Measurements from ENCODE around the gene TMED7. TPM values are rescaled to one million over a fixed set of nuclear protein-coding genes. Genes with fewer than 3 reads are reported as not detected.

The TMED7 gene
- total and polyA plus RNA-seq, 2 of the 13 experiments (the other 11 are each of a cell fraction or from before 2014, with no cell fraction given): 58.0 to 113 TPM

DNA sequence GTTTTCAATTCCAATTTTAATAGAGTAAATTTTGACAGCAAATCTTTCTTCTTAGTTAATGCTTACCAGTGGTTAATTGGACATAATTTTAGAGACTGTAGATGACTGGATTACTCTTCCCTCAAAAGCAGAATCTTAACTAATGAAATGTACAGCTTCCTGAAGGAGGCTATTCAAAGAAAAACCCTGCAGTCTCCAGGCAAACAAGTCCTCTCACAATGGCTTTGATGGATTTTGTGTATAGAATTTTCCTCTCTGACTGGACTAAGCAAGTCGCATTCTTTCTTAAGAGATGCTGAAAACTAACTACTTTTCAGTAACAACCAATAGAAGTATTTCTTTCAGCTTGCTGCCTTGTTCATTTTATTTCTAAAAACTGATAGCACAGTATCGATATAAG lies 35.7 kb upstream of the TMED7 start:
- no peak overlapping the region for H3K9ac ChIP-seq (ENCODE audit: insufficient read depth, low read depth, low read length)
- intact Hi-C loops (cut with micrococcal nuclease; ENCODE audit: unreplicated experiment): no loop called here
- no peaks in the 10 kb centered on the region for H3K27me3 ChIP-seq (ENCODE audit: control insufficient read depth in 1 of 2, insufficient read depth in 2 of 2, low read length in 2 of 2)
- ChIA-PET POLR2A (no interaction called here), CTCF (ENCODE audit: low intra/inter-chr PET ratio, low total read pairs) (no interaction called here)
- H3K36me3 ChIP-seq (replicated peaks in 1 of 2; ENCODE audit: control insufficient read depth in 1 of 2, insufficient read depth in 2 of 2, low read length in 2 of 2): no peaks in the 10 kb centered on the region
- ATAC-seq (no peak), DNase-seq (ENCODE audit: low spot score) (no peak), FAIRE-seq (no peak)
- H3K9me3 ChIP-seq (ENCODE audit: low read length): no peaks in the 10 kb centered on the region
- WGBS (ENCODE audit: low lambda C conversion rate): 13% methylated on average over 2 of the region's 2 CpGs
- H3K4me2 ChIP-seq (ENCODE audit: low read depth, low read length): no peak overlapping the region
- no peak overlapping the region for H3K4me3 ChIP-seq (replicated peaks in 1 of 3; ENCODE audit: insufficient read depth in 1 of 3, low read depth in 2 of 3, low read length in 3 of 3)
- H4K20me1 ChIP-seq (ENCODE audit: insufficient read depth, low read length): no peaks in the 10 kb centered on the region
- H2AFZ ChIP-seq (ENCODE audit: low read length): no peak overlapping the region
- H3K79me2 ChIP-seq (ENCODE audit: insufficient read depth, low read length): no peaks in the 10 kb centered on the region
- H3K4me1 ChIP-seq (ENCODE audit: insufficient read depth, low read length): no peaks in the 10 kb centered on the region
- in situ Hi-C loops (cut with HindIII; ENCODE audit: extremely low pct_ligation_motif_present, low pct_unique_long_range_greater_than_20kb): no loop called here
- TF ChIP-seq, protein P1, sequence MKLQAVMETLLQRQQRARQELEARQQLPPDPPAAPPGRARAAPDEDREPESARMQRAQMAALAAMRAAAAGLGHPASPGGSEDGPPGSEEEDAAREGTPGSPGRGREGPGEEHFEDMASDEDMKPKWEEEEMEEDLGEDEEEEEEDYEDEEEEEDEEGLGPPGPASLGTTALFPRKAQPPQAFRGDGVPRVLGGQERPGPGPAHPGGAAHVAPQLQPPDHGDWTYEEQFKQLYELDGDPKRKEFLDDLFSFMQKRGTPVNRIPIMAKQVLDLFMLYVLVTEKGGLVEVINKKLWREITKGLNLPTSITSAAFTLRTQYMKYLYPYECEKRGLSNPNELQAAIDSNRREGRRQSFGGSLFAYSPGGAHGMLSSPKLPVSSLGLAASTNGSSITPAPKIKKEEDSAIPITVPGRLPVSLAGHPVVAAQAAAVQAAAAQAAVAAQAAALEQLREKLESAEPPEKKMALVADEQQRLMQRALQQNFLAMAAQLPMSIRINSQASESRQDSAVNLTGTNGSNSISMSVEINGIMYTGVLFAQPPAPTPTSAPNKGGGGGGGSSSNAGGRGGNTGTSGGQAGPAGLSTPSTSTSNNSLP (IDR thresholded peaks at IDR 0.05; ENCODE audit: low read depth, low read length): no peak
- TF ChIP-seq BCL6 (CRISPR knock-in tag; IDR thresholded peaks at IDR 0.05) (no peak), ISX (CRISPR knock-in tag; conservative IDR thresholded peaks at IDR 0.05) (no peak), ZNF331 (CRISPR knock-in tag; IDR thresholded peaks at IDR 0.05) (no peak), POLR2G (IDR thresholded peaks at IDR 0.05; ENCODE audit: low read depth, low read length) (no peak)
- no peak overlapping the region for H3K27ac ChIP-seq (ENCODE audit: extremely low read length, insufficient read depth, low read length)
- BruUV-seq (replicated peaks): no TSS peak

GRCh38 chr5:115661101-115661500 lies 35.3 kb upstream of the TMED7 start:
- POLR2A ChIA-PET: no interaction called here
- intact Hi-C loops (cut with micrococcal nuclease; ENCODE audit: unreplicated experiment) (no loop called here), in situ Hi-C loops (cut with HindIII; ENCODE audit: extremely low pct_ligation_motif_present, low pct_unique_long_range_greater_than_20kb) (no loop called here)
- DNase-seq (ENCODE audit: low spot score): no peak
- ATAC-seq: no peak
- BruUV-seq (replicated peaks): no TSS peak
- H3K9me3 ChIP-seq (ENCODE audit: low read length): no peaks in the 10 kb centered on the region
- no peak overlapping the region for H3K4me2 ChIP-seq (ENCODE audit: low read depth, low read length)
- H3K27ac ChIP-seq (ENCODE audit: extremely low read length, insufficient read depth, low read length): no peak overlapping the region
- H3K9ac ChIP-seq (ENCODE audit: insufficient read depth, low read depth, low read length): no peak overlapping the region
- FAIRE-seq: no peak
- no peaks in the 10 kb centered on the region for H4K20me1 ChIP-seq (ENCODE audit: insufficient read depth, low read length)
- no peaks in the 10 kb centered on the region for H3K27me3 ChIP-seq (ENCODE audit: control insufficient read depth in 1 of 2, insufficient read depth in 2 of 2, low read length in 2 of 2)
- WGBS (ENCODE audit: low lambda C conversion rate): 11% methylated on average over 4 of the region's 4 CpGs
- no peaks in the 10 kb centered on the region for H3K79me2 ChIP-seq (ENCODE audit: insufficient read depth, low read length)
- CTCF ChIA-PET (ENCODE audit: low intra/inter-chr PET ratio, low total read pairs): no interaction called here
- no peaks in the 10 kb centered on the region for H3K36me3 ChIP-seq (replicated peaks in 1 of 2; ENCODE audit: control insufficient read depth in 1 of 2, insufficient read depth in 2 of 2, low read length in 2 of 2)
- no peaks in the 10 kb centered on the region for H3K4me1 ChIP-seq (ENCODE audit: insufficient read depth, low read length)
- H2AFZ ChIP-seq (ENCODE audit: low read length): no peak overlapping the region
- H3K4me3 ChIP-seq (replicated peaks in 1 of 3; ENCODE audit: insufficient read depth in 1 of 3, low read depth in 2 of 3, low read length in 3 of 3): no peak overlapping the region
- TF ChIP-seq POLR2AphosphoS2 (IDR thresholded peaks at IDR 0.05; ENCODE audit: low read depth, low read length): no peak
- no peak for TF ChIP-seq ZNF562 (CRISPR knock-in tag; IDR thresholded peaks at IDR 0.05; ENCODE audit: borderline replicate concordance)
- no peak for TF ChIP-seq GLMP (CRISPR knock-in tag; IDR thresholded peaks at IDR 0.05; ENCODE audit: borderline replicate concordance)
- no peak for TF ChIP-seq ZNF792 (CRISPR knock-in tag; IDR thresholded peaks at IDR 0.05)
- TF ChIP-seq, protein P2, sequence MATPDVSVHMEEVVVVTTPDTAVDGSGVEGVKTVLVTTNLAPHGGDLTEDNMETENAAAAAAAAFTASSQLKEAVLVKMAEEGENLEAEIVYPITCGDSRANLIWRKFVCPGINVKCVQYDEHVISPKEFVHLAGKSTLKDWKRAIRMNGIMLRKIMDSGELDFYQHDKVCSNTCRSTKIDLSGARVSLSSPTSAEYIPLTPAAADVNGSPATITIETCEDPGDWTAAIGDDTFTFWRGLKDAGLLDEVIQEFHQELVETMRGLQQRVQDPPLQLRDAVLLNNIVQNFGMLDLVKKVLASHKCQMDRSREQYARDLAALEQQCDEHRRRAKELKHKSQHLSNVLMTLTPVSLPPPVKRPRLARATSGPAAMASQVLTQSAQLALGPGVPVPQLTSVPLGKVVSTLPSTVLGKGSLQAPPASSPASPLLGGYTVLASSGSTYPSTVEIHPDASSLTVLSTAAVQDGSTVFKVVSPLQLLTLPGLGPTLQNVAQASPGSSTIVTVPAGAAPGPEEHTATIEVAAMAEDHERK (CRISPR knock-in tag; IDR thresholded peaks at IDR 0.05; ENCODE audit: low read depth): no peak
- TF ChIP-seq ZNF713 (CRISPR knock-in tag; IDR thresholded peaks at IDR 0.05): no peak
- no peak for TF ChIP-seq JARID2 (CRISPR knock-in tag; IDR thresholded peaks at IDR 0.05; ENCODE audit: insufficient replicate concordance)
- TF ChIP-seq JUN (CRISPR knock-in tag; IDR thresholded peaks at IDR 0.05): no peak
- no peak for TF ChIP-seq AKAP8 (CRISPR knock-in tag; IDR thresholded peaks at IDR 0.05)
- TF ChIP-seq ZNF570 (CRISPR knock-in tag; IDR thresholded peaks at IDR 0.05; ENCODE audit: borderline replicate concordance): no peak
- no peak for TF ChIP-seq MAX (IDR thresholded peaks at IDR 0.05)

Measured in HepG2 (cell line).